NB4 (cell line): ENCODE data around the gene NXPH4.

Source experiments
- POLR2A ChIP-seq: IDR thresholded peaks from 2 replicates; pipeline ENCODE4 v1.6.1; 2011; ENCODE audit warnings: mild to moderate bottlenecking; ENCODE audit not compliant: insufficient read length; ENCODE audit errors: extremely low read depth
- TF ChIP-seq, protein P1 (sequence below): IDR thresholded peaks from one replicate; pipeline ENCODE4 v1.5.1; 2012; ENCODE audit warnings: low read depth, low read length

DNA sequence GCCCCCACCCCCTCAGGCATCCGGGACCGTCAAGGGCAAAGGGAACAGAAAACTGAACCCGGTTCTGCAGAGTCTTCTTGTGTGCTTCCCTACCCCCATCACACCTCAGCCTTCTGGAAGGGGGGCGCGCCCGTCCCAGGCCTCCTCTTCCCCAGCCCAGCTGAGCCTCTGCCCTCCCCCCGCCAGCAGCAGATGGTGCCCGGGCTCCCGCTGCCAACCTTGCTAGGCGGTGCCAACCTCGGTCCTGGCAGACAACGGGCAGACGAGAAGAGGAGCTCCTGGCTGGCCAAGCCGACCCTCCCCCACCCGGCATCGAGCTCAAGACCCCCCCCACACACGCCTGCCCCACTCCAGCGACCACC, 25.7 kb downstream of the NXPH4 start:
- no peak for TF ChIP-seq POLR2A
- TF ChIP-seq, protein P1, sequence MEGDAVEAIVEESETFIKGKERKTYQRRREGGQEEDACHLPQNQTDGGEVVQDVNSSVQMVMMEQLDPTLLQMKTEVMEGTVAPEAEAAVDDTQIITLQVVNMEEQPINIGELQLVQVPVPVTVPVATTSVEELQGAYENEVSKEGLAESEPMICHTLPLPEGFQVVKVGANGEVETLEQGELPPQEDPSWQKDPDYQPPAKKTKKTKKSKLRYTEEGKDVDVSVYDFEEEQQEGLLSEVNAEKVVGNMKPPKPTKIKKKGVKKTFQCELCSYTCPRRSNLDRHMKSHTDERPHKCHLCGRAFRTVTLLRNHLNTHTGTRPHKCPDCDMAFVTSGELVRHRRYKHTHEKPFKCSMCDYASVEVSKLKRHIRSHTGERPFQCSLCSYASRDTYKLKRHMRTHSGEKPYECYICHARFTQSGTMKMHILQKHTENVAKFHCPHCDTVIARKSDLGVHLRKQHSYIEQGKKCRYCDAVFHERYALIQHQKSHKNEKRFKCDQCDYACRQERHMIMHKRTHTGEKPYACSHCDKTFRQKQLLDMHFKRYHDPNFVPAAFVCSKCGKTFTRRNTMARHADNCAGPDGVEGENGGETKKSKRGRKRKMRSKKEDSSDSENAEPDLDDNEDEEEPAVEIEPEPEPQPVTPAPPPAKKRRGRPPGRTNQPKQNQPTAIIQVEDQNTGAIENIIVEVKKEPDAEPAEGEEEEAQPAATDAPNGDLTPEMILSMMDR, result no peak
